GM21737 (cell line): ENCODE results near the gene TTC7B.

Source experiments
- ATAC-seq: cut with Tn5 transposase; IDR thresholded peaks from one replicate; pipeline ENCODE4 v1.9.1; 2021; ENCODE audit warnings: mild to moderate bottlenecking, moderate library complexity; ENCODE audit not compliant: unreplicated experiment

Gene TTC7B

DNA sequence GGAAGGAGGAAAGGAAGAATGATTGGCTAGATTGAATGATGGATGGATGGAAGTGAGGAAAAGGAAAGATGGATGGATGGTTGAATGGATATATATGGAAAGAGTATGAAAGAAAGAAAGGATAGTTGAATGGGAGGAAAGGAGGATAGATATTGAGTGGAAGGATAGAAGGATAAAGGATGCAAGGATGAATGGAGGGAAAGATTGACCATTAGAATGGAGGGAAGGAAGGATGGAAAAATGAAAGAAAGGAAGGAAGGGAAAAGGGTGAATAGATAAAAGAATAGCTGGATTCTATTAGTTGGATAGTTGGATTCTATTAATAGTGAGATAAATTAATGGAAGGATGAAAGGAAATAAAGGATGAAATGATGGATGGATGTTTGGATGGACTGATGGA is 313.5 kb downstream of the TTC7B start:
- no peak for ATAC-seq

DNA sequence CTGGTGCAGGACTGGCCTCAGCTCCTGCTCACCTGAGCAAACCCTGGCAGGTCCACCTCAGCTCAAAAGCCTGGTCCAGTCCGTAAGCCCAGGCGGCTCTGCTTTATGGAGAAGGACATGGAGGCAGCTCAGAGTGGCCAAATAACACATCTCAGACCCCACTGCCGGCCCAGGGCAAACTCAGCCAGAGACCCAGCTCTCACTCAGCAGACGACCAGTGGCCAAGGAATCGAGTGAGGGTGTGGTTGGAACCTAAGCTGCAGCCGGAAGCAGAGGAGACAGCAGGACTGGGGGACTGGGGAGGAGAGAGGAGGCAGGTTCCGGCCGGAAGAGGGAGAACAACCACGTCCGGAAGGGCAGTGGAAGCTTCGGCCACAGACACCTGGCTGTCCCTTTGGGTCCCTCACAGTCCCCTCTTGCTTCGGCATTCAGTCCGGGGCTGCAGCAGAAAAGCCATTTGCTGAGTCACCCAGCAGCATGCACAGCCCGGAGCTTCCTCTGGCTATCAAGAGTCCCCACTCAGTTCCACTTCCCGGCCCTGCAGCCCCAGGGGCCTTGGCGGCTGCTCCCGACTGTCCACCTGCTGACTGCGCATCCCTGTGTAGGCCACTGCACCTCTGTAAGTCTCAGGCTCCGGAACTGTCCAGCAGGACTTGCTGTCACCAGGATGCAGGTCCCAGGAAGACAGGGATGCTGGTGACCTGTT is 315.4 kb downstream of the TTC7B start:
- no peak for ATAC-seq

DNA sequence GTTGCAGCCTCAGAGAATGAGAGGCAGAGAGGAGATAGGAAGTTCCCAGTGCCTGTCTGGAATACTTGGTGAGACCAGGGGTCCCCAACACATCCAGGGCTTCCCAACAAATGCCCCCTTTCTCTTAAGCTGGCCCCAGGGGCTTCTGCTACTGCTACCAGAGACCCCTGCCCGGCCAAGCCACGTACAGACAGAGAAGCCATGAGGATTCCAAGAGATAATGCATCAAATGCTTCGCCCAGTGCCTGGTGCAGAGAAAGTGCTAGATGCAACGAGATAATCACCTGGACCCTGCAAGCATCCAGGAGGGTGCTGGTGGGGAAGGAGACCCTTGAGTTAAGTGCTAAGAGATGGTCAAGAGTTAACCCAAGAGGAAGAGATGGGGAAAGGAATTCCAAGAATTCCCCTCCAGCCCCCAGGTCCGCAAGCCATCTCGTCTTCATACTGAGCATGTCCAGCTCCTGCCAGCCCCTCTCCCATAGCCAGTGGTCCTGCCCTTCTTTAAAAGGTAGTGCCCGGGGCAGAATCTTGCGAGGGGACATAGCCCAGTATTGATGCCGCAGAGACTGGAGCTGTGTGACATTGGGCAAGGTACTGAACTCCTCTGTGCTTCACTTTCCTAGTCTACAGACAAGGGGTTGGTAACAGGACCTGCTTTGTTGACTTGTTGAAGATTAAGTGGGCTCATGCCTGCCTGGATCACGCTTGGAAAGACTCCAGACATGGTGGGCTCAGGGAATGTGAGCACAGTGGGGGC is 316.1 kb downstream of the TTC7B start:
- no peak for ATAC-seq

DNA sequence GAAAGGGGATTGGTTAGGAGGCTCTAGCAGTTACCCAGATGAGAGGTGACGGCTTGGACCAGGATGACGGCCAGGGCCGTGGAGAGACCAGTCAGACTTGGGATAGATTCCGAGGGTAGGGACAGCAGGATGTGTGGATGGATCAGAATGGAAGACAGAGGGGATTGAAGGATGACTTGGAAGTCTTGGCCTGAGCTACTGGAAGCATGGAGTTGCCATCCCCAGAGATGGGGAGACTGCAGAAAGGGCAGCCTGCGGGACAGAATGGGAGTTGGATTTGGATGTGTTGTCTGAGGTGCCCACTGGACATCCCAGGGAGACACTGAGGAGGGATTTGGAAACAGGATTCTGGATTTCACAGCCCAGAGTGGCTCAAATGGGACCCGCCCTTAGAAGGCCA is 317.1 kb downstream of the TTC7B start:
- ATAC-seq: no peak

DNA sequence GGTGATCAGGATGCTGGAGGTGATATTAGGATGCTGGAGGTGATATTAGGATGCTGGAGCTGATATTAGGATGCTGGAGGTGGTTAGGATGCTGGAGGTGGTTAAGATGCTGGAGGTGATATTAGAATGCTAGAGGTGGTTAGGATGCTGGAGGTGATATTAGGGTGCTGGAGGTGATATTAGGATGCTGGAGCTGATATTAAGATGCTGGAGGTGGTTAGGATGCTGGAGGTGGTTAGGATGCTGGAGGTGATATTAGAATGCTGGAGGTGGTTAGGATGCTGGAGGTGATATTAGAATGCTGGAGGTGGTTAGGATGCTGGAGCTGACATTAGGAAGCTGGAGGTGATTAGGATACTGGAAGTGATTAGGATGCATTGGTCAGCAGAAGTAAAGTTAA is 318.0 kb downstream of the TTC7B start:
- ATAC-seq: no peak

DNA sequence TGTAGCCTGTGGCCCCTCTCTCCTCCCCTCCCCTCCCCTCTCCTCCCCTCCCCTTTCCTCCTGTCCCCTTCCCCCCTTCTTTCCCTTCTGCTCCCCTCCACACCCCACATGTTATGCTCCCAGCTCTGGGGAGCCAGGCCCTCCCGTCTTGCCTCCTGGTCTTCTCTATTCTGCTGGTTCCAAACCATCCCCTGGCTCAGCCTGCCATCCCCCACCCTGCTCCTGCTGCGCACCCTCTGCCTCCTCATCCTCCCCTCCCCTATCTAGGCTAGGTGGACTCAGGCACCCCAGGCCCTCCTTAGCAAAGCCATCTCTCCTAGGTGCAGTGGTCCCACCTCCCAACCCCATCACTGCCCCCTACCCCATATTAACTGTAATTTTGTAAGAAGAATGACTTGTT is 319.9 kb downstream of the TTC7B start:
- no peak for ATAC-seq

DNA sequence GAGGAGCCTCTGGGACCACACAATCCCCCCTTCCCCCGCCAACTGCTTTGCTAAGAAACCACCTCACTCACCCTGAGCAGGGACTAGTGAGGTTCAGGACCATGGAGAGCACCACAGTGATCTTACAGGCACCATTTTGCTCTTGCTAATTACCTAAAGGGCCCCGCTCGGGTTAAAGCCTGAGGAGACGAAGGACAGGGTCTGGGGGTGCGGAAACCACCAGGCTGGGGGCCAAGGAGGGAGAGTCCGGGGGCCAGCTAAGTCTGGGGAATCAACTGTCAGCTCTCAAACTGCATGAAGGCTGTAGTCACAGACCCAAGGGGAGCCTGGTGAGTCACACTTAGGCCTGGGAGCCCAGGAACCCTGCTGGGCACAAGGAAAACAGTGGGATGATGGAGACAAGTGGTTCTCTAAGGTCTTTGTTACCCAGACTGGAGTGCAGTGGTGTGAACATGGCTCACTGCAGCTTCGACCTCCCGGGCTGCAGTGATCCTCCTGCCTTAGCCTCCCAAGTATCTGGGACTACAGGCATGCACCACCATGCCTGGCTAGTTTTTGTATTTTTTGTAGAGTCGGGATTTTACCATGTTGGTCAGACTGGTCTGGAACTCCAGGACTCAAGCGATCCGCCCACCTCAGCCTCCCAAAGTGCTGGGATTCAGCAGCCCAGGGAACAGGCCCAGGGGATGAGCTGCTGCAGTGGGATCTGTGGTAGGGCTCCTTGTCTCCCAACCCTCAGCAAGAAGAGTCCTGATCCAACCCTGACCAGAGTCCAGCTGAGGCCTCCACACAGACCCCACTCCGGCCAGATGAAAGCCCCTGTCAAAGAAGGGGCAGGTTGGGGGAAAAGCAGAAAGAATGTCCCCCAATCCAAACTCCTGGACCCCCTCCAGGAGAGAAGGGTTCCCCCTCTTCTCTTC is 320.6 kb downstream of the TTC7B start:
- ATAC-seq: no peak

DNA sequence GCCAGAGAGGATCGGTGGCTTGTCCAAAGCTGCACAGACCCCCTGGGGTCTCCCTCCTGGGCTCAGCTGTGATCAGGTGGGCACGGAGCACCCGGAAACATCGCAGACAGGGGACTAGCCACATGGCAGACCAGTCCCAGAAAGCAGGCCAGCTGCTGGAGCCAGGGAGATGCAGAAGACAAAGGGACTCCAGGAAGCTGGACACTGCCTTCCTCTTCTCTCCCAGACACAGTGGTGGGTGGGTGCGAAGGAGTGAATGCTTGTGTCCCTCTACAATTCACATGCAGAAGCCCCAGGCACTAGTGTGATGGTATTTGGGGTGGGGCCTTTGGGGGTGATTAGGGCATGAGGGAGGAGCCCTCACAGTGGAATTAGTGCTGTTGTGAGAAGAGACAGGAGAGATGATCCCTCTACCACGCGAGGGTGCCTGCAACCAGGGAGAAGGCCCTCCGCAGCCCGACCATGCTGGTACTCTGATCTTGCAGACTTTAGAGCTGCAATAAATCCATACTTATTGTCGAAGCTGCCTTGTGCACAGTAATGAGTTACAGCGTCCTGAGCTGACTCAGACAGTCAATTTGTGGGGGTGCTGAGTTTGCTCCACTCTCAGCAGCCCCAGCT is 324.2 kb downstream of the TTC7B start:
- ATAC-seq: no peak

DNA sequence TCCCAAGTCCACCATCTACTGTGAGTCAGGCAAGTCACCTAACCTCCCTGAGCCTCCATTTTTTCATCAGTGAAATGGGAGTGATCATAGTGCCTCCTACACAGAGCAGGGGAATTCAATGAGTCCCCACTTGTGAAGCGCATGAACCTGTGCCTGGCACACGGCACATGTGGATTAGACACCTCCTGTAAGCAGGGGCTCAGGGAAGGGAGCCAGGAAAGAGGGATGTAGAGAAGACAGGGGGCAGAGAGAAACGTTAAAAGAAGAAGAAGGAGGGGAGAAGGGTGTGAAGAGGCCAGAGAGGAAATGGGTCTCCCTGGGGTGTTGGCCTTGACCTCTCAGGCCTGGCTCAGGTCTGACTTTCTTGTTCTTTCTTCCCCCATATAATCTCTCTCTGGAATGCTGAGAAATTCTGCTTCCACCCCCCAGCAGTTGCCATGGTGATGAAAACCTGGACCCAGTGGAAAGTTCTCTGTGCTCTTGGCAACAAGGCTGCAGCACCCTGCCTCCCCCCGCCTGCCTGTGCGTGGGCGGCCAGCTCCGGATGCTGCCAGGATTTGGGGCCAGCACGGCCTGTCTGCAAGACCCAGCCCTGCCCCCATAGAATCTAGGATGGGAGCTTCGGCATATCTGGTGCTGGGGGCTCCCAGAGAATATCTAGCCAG is 324.9 kb downstream of the TTC7B start:
- ATAC-seq: no peak

DNA sequence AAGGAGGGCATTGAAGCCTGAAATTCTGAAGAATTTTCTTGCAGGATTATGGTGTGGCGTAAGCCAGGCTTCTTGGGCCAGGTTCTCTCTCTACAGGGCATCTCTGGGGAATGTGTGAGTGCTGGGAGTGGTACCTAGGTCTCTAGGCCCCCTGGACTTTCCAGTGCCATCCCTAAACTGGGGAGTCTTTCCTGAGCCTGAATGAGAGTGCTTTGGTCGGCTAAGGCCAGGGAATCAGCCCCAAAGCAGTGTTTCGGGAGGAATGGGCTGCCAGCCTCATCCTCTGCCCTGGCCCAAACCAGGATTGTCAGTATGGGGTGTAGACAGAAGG is 325.5 kb downstream of the TTC7B start:
- ATAC-seq: no peak

DNA sequence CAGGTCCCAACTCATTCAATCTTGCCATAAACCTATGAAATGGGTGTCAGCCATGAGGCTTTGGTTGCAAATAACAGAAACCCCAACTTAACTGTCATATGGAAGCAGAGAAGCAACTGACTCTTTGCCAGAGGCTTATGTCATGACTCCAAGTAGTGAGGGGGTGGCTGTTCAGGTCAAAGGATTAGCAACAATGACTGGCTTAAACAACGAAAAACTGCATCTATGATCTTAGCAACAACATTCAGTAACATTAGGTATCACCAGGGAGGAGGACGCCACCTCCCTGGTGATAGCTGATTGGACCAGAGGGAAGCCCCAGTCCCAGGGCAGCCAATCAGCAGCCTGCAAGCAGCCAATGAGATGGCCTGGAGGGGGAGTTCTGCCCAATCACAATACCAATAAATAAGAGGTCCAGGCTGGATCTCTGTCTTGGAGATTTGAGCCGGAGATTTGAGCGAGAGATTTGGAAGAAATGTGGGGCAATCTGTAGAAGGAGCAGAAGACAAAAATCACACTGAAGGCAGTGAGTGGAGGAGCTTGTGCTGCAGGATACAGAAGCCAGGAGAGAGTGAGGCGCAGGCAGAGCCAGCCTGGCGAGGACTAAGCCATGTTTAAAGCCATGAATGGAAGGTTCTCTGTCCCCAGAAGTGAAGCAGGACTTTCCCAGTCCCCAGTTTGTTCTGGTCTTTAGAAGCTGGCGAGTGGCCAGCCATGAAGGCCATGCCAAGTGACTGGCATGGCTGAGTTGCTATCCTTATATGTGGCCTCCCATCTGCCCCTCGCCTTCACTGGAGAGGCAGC is 326.1 kb downstream of the TTC7B start:
- ATAC-seq: no peak

DNA sequence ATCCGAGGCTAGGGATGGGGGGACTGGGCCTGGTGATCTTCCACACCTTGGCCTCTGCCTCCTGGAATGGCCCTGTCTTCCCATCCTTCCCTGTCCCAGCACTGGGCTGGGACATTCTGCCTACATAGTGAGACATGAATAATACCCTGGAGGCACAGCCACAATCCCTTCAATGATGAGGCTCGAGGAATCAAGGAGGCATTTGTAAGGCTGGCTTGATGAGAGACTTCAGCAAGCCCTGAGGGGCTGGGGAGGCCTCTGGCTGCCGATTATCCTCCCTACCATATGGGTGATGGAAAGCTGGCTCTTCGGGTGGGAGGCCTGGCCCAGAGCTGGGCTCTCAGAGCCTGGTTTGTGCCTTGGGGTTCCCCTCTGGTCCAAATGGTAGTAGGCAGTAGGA is 326.9 kb downstream of the TTC7B start:
- ATAC-seq: no peak

DNA sequence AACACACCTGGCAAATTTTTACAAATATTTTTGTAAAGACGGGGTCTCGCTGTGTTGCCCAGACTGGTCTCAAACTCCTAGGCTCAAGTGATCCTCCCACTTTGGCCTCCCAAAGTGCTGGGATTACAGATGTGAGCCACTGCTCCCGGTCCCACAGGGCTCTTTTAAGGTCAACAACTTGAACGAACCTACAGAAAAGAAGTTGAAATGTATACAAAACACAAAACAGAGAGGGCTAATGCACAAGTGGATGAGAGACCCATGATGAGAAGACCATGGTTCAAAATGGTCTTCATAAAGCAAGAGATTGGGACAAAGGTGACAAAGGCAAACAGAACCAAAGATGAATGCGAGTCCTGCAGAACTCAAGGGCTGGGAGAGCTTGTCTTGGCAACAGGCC is 328.0 kb downstream of the TTC7B start:
- ATAC-seq: no peak

DNA sequence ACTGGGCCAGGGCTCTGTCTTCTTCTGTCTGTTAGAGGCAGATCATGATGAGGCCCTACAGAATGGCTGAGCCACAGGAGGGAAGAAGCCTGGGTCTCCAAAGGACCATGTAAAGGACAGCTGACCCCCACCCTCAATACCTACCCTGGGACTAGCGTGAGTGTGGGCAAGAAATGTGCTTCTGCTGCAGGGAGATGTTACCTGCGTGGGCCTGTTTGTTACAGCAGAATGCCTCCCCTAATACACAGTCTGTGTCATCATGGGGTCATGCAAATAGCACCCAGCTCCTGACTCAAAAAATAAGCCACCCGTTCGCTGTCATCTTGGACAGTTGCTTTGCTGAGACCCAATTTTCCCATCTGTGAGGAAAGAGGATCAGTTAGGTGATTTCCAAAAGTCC is 328.8 kb downstream of the TTC7B start:
- ATAC-seq: no peak

DNA sequence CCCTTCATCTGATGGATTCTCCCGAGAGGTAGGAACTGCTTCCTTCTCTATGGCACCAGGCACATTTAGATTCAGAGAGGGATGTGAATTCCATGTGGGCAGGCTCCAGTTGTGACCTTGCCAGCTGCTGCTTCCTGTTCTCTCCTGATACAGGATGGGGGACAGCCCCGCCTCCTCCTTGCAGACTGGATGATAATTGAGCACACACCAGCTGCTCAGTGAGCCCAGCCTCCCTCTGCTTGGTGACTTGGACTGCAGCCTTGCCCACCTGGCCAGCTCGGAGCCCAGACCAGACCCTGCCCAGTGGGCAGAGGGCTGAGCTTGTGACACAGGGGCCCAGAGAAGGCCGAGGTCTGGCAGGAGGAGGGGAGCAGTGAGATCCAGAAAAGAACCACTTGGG is 329.2 kb downstream of the TTC7B start:
- ATAC-seq: no peak

DNA sequence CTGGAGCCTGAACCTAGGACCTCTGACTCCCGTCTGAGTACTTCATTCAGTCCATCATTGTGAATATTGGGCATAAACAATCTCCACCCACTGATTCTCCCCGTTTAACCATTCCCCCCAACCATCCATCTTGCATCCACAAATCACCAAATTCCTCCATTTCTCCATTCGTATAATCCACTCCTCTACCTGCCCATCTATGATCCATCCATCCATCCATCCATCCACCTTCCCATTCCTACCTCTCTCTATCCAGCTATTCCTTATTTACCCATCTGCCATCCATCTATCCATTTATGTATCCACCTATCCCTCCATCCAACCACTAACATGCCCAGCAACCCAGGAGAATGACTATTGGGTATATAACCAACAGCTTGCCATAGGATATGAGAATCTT is 331.9 kb downstream of the TTC7B start:
- ATAC-seq: no peak

DNA sequence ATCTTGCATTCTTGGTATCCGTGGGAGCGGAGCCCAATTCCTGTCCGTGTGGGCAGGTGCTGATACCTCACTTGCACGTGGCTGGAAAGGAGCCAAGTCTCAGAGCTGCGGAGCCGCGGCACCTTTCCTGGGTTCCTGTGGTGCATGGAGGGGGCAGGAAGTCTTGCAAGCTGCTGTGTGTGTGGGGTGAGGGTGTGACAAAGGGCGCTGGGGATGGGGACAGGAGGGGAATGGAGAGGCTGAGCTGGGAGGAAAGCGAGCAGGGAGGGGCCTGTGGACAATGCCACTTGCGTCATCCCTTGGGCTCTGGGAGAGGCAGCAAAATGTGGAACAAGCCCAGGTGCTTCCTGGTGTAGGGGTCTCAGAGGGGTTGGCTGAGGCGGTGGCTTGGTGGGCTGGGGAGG is 332.7 kb downstream of the TTC7B start:
- no peak for ATAC-seq

DNA sequence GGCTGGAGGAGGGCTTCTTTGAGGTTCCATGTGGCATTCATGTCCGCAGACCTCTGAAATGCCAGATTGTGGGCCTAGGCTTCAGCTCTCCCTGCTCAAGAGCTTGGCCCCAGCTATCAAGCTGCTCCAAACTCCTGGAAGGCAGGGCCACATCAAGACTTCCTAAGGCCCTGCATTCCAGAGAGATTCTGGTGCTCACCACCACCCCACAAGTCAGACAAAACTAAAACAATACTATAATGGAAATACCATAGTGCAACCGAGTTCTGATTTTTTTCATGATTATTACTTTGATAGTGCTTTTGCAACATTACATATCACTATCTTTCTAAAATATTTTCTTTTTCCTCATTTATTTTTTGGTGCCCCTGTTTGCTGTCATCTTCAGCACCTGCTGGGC is 333.1 kb downstream of the TTC7B start:
- ATAC-seq: no peak

DNA sequence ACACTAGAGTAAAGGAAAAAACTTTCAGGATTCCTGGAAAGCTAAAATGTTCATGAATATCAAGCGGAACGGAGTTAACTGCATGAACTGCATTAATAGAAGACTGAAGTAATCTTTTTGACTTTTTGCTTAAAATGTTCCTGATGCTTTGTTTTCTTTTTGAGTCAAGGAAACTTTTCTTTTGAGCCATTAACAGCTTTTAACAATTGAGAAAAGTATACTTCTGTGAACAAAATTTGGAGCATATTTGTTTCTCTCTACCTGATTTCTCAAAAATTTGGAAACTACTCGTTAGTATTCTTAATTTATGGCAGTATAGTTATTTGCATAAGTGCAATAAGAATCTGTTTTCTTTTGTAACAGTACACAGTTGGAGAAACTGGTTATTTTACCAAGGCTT is 340.9 kb downstream of the TTC7B start:
- no peak for ATAC-seq
